HG03060 (cell line): ENCODE measurements around the gene NAP1L2.
"Not testable (repeated sequence)": the region's sequence is repeated elsewhere in the genome, so short reads cannot be mapped to it uniquely, and the experiment has no call there.

Source experiments
- ATAC-seq: cut with Tn5 transposase; IDR thresholded peaks from one replicate; pipeline ENCODE4 v1.9.1; 2021; ENCODE audit warnings: low read depth, moderate number of reproducible peaks; ENCODE audit not compliant: unreplicated experiment

Gene NAP1L2

GRCh38 chrX:73214426-73215094, at the start of gene NAP1L2:
TSS of gene NAP1L2 (minus strand) at chrX:73214851. CDS start at chrX:73214492, 359 bp downstream.
- no peak for ATAC-seq

- no peak for ATAC-seq
These were observed 48.3 kb upstream of the NAP1L2 start for GRCh38 chrX:73262991-73263390.

- ATAC-seq, result no peak
These were observed 24.6 kb upstream of the NAP1L2 start for GRCh38 chrX:73239242-73239641.

- no peak for ATAC-seq
These were observed 3.0 kb upstream of the NAP1L2 start for GRCh38 chrX:73217621-73218020.

GRCh38 chrX:73215246-73215645, 595 bp upstream of the NAP1L2 start:
- no peak for ATAC-seq

- ATAC-seq, result no peak
These were observed 771 bp downstream of the NAP1L2 start for GRCh38 chrX:73213734-73214425.

- ATAC-seq, result no peak
These were observed 8.3 kb downstream of the NAP1L2 start for GRCh38 chrX:73206366-73206765.

GRCh38 chrX:73182502-73183114, 32.0 kb downstream of the NAP1L2 start:
- ATAC-seq, result no peak

- ATAC-seq, result not testable (repeated sequence)
These were observed 45.7 kb downstream of the NAP1L2 start for GRCh38 chrX:73168945-73169344.
